ENCODE measurements around the gene TNFRSF18. TPM values are rescaled to one million over a fixed set of nuclear protein-coding genes. Genes with fewer than 3 reads are reported as not detected.
A peak's percentile ranks its signal among the peaks of the same experiment; 100 is the strongest.

Gene TNFRSF18
- total RNA-seq, 1 donor from 2014 or later: not detected

- DNase-seq: peak; percentile 7
- Histone ChIP-seq H3K27ac (replicated peaks) (no peak overlapping the region), H3K4me3 (no peak overlapping the region)
Observed at GRCh38 chr1:1204998-1205768, 1.2 kb downstream of the TNFRSF18 start.

GRCh38 chr1:1204425-1204920, 1.9 kb downstream of the TNFRSF18 start:
- Histone ChIP-seq H3K36me3 (no peaks in the 10 kb centered on the region), H3K4me1 (peaks cover 40% of the 10 kb centered on the region), H3K27ac (replicated peaks) (no peak overlapping the region), H3K4me3 (no peak overlapping the region), H3K27me3 (ENCODE audit: low read depth) (peaks cover 71% of the 10 kb centered on the region), H3K9me3 (replicated peaks) (no peaks in the 10 kb centered on the region)
- intact Hi-C loops (cut with micrococcal nuclease): no loop called here
- TF ChIP-seq CTCF (IDR thresholded peaks at IDR 0.05; ENCODE audit: borderline replicate concordance): no peak
- peak; percentile 6 for DNase-seq

More at GRCh38 chr1:1204998-1205768, 1.2 kb downstream of the TNFRSF18 start:
- intact Hi-C loops (cut with micrococcal nuclease): no loop called here
- Histone ChIP-seq H3K27me3 (ENCODE audit: low read depth) (peaks cover 69% of the 10 kb centered on the region), H3K4me1 (peaks cover 38% of the 10 kb centered on the region), H3K9me3 (replicated peaks) (no peaks in the 10 kb centered on the region), H3K36me3 (no peaks in the 10 kb centered on the region)
- no peak for TF ChIP-seq CTCF (IDR thresholded peaks at IDR 0.05; ENCODE audit: borderline replicate concordance)

- intact Hi-C loops (cut with micrococcal nuclease): no loop called here
- Histone ChIP-seq H3K27me3 (ENCODE audit: low read depth) (peaks cover 71% of the 10 kb centered on the region), H3K27ac (replicated peaks) (no peak overlapping the region), H3K4me1 (peaks cover 40% of the 10 kb centered on the region), H3K9me3 (replicated peaks) (no peaks in the 10 kb centered on the region), H3K4me3 (no peak overlapping the region), H3K36me3 (no peaks in the 10 kb centered on the region)
- no peak for TF ChIP-seq CTCF (IDR thresholded peaks at IDR 0.05; ENCODE audit: borderline replicate concordance)
- peak; percentile 11 for DNase-seq
Observed at GRCh38 chr1:1203561-1204424, 2.6 kb downstream of the TNFRSF18 start.

- no peak for TF ChIP-seq CTCF (IDR thresholded peaks at IDR 0.05; ENCODE audit: borderline replicate concordance)
- Histone ChIP-seq H3K9me3 (replicated peaks) (no peaks in the 10 kb centered on the region), H3K27ac (replicated peaks) (no peak overlapping the region), H3K27me3 (ENCODE audit: low read depth) (peaks cover 63% of the 10 kb centered on the region), H3K4me3 (no peak overlapping the region), H3K4me1 (peaks cover 33% of the 10 kb centered on the region), H3K36me3 (no peaks in the 10 kb centered on the region)
- peak; percentile 11 for DNase-seq
- intact Hi-C loops (cut with micrococcal nuclease): no loop called here
Observed at GRCh38 chr1:1202831-1203560, 3.4 kb downstream of the TNFRSF18 start.

Measured in left ventricle myocardium inferior (tissue), 1 donor.